ENCODE measurements around the gene PLEKHN1.

GRCh38 chr1:939511-940106 lies 26.7 kb upstream of the PLEKHN1 start:
- TF ChIP-seq, protein P1, sequence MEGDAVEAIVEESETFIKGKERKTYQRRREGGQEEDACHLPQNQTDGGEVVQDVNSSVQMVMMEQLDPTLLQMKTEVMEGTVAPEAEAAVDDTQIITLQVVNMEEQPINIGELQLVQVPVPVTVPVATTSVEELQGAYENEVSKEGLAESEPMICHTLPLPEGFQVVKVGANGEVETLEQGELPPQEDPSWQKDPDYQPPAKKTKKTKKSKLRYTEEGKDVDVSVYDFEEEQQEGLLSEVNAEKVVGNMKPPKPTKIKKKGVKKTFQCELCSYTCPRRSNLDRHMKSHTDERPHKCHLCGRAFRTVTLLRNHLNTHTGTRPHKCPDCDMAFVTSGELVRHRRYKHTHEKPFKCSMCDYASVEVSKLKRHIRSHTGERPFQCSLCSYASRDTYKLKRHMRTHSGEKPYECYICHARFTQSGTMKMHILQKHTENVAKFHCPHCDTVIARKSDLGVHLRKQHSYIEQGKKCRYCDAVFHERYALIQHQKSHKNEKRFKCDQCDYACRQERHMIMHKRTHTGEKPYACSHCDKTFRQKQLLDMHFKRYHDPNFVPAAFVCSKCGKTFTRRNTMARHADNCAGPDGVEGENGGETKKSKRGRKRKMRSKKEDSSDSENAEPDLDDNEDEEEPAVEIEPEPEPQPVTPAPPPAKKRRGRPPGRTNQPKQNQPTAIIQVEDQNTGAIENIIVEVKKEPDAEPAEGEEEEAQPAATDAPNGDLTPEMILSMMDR (IDR thresholded peaks at IDR 0.05): no peak
- TF ChIP-seq POLR2A (IDR thresholded peaks at IDR 0.05) (no peak), POLR2AphosphoS5 (IDR thresholded peaks at IDR 0.05) (no peak)
